Endothelial cell of umbilical vein (primary cell): ENCODE results near the gene SCAMP2. TPM values are rescaled to one million over a fixed set of nuclear protein-coding genes. Genes with fewer than 3 reads are reported as not detected.

Experiments
- BruUV-seq: library from RNA; stranded (reverse); fragments of 400-500 nt; replicated peaks from 2 replicates; lab custom pipeline; 2021; lab: Mats Ljungman, UMichigan
- CTCF ChIA-PET: fragments of 300-600, 350-600 bp; sonication (Branson Sonifier 250); formaldehyde crosslinking; loops from one replicate; lab custom pipeline; 2021; ENCODE audit warnings: antibody characterized with exemption, inconsistent platforms; lab: Charles Lee
- POLR2A ChIA-PET: fragments of 300-600, 350-600 bp; sonication (Branson Sonifier 250); formaldehyde crosslinking; loops from one replicate; lab custom pipeline; 2021; ENCODE audit warnings: antibody characterized with exemption, inconsistent platforms; lab: Charles Lee
- DNase-seq: peaks from one replicate; pipeline ENCODE4 v3.0.0-alpha.2; 2011; ENCODE audit warnings: low read depth, low spot score
- FAIRE-seq: peaks from 2 replicates; lab custom pipeline; 2011; peaks lifted over from hg19 to GRCh38; lab: Jason Lieb, UNC
- H2AFZ ChIP-seq: 2 replicates; pipeline ENCODE4 v1.6.0; 2012; ENCODE audit warnings: low read depth, low read length, control low read depth, inconsistent platforms
- H3K27ac ChIP-seq: 2 replicates; pipeline ENCODE4 v1.5.1; 2011; ENCODE audit warnings: low read depth, mild to moderate bottlenecking, control low read depth, low read length, moderate library complexity; ENCODE audit not compliant: insufficient read depth
- H3K27me3 ChIP-seq, 2 experiments: 2 replicates each; pipeline versions ENCODE4 v1.6.0 to v1.6.1; 2011; ENCODE audit warnings: low read length in 2 of 2, mixed read lengths in 1 of 2; ENCODE audit not compliant: control insufficient read depth in 2 of 2, insufficient read depth in 2 of 2
- H3K36me3 ChIP-seq, 2 experiments: 2 replicates in 1 of 2; 3 replicates in 1 of 2; pipeline ENCODE4 v1.5.1; 2011; ENCODE audit warnings: low read length in 2 of 2, mild to moderate bottlenecking in 1 of 2, moderate library complexity in 1 of 2; ENCODE audit not compliant: control insufficient read depth in 2 of 2, insufficient read depth in 2 of 2; ENCODE audit errors: extremely low read depth in 1 of 2
- H3K4me1 ChIP-seq: 3 replicates; pipeline ENCODE4 v1.5.1; 2011; ENCODE audit warnings: mild to moderate bottlenecking, low read length; ENCODE audit not compliant: control insufficient read depth, insufficient read depth; ENCODE audit errors: extremely low read depth
- H3K4me2 ChIP-seq: 2 replicates; pipeline ENCODE4 v1.6.1; 2011; ENCODE audit warnings: low read length, control low read depth, mixed read lengths; ENCODE audit not compliant: insufficient read depth
- H3K4me3 ChIP-seq, 3 experiments: fragments of 200-600 bp in 1 of 3; sonication (generic), shearing (Covaris generic) in 1 of 3; replicated peaks in 1 of 3; 2 replicates each; pipeline ENCODE4 v1.5.1; 2011 to 2016; ENCODE audit warnings: control low read depth in 3 of 3, low read length in 3 of 3, mild to moderate bottlenecking in 2 of 3, inconsistent platforms in 1 of 3, low read depth in 1 of 3, moderate library complexity in 1 of 3; ENCODE audit not compliant: insufficient read depth in 1 of 3
- H3K79me2 ChIP-seq: 2 replicates; pipeline ENCODE4 v1.6.0; 2012; ENCODE audit warnings: low read length, inconsistent platforms; ENCODE audit not compliant: control insufficient read depth, insufficient read depth
- H3K9ac ChIP-seq: replicated peaks from 2 replicates; pipeline ENCODE3; 2011; ENCODE audit warnings: low read length, control low read depth; ENCODE audit not compliant: insufficient read depth; ENCODE audit errors: extremely low read depth
- H3K9me1 ChIP-seq: replicated peaks from 3 replicates; pipeline ENCODE4 v1.6.0; 2011; ENCODE audit warnings: mild to moderate bottlenecking, low read length; ENCODE audit not compliant: control insufficient read depth, insufficient read depth; ENCODE audit errors: extremely low read depth
- H3K9me3 ChIP-seq: replicated peaks from 2 replicates; pipeline ENCODE4 v1.5.1; 2012; ENCODE audit warnings: low read length, inconsistent platforms; ENCODE audit not compliant: control insufficient read depth, insufficient read depth
- H4K20me1 ChIP-seq: replicated peaks from 2 replicates; pipeline ENCODE3; 2011; ENCODE audit warnings: mild to moderate bottlenecking, low read length; ENCODE audit not compliant: control insufficient read depth, insufficient read depth; ENCODE audit errors: extremely low read depth
- EZH2 ChIP-seq: IDR thresholded peaks from 2 replicates; pipeline ENCODE4 v1.6.1; 2012; ENCODE audit warnings: borderline replicate concordance, low read depth, mild to moderate bottlenecking, moderate library complexity, low read length, inconsistent platforms; ENCODE audit not compliant: severe bottlenecking
- GATA2 ChIP-seq: IDR thresholded peaks from 2 replicates; pipeline ENCODE4 v1.7.0; 2011; ENCODE audit warnings: low read depth, mild to moderate bottlenecking, moderate library complexity, mixed read lengths, low read length; ENCODE audit not compliant: insufficient read length, insufficient read depth
- MAX ChIP-seq: IDR thresholded peaks from 2 replicates; pipeline ENCODE4 v1.6.1; 2011; ENCODE audit not compliant: insufficient read depth, insufficient read length
- MYC ChIP-seq: IDR thresholded peaks from one replicate; pipeline ENCODE4 v1.6.1; 2011; ENCODE audit warnings: mild to moderate bottlenecking, low read depth, low read length
- POLR2A ChIP-seq: IDR thresholded peaks from 2 replicates; pipeline ENCODE4 v1.6.1; 2012; ENCODE audit warnings: low read depth, mild to moderate bottlenecking, control low read depth, low read length
- POLR2AphosphoS5 ChIP-seq: IDR thresholded peaks from 2 replicates; pipeline ENCODE4 v1.6.1; 2012; ENCODE audit warnings: low read depth, mild to moderate bottlenecking, control low read depth, low read length, moderate library complexity; ENCODE audit not compliant: insufficient read depth
- dilution Hi-C: fragments of 300-500 bp; cut with MboI; formaldehyde crosslinking; loops from one replicate; pipeline ENCODE4 v1.15.0; 2019; ENCODE audit warnings: low sequenced_read_pairs; ENCODE audit not compliant: extremely low pct_ligation_motif_present
- intact Hi-C: fragments of 100-400 bp; cut with micrococcal nuclease; formaldehyde crosslinking; loops from one replicate; pipeline ENCODE4 v1.10.0; 2022
- polyA plus RNA-seq, 4 experiments: library from polyadenylated mRNA; depleted of rRNA in 3 of 4; stranded (reverse) in 3 of 4; unstranded in 1 of 4; fragments of >200 nt; gene quantifications; 2 replicates each; pipeline versions ENCODE4 v1.2.1 to v1.2.3, GENCODE V29; 2011 to 2012; ENCODE audit warnings: missing spikeins in 1 of 4
- total RNA-seq: library from RNA; stranded (reverse); gene quantifications from 2 replicates; pipeline ENCODE4 v1.2.3, GENCODE V29; 2021

The SCAMP2 gene
- total and polyA plus RNA-seq, 2 donors (not counting 3 experiments of a cell fraction or from before 2014, with no cell fraction given) = 67.3 to 256 TPM

DNA sequence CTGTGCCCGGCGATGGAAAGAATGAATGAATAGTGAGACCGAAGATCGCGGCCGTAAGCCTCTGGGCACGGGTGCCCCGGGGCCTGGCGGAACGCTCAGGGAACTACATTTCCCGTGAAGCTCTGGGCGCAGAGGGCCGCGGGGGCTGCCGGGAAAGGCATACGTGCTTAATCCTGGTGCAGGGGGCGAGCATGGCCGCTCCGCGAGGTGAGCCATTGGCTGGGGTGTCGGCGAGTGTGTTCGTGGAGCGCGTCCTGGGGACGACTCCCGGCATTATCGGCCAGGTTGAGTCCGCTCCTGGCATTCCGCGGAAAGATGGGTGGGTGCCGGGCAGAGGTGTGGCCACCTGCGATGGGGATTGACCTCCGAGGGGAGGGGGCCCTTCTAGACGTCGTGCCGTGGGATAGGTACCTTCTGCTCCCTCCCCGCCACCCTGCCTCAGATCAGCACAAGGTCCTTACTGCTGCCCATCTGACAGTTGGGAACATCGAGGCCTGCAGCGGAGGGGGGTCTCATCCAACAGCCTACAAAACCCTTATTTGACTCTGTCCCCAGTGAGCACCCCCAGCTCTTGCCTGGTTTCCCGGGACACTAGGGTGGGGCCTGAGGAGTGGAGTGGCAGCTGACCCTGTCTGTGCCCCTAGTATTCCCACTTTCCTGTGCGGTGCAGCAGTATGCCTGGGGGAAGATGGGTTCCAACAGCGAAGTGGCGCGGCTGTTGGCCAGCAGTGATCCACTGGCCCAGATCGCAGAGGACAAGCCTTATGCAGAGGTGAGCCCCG is 16.9 kb upstream of the SCAMP2 start, which contains the start of gene MPI:
MPI (plus strand) TSS at position 160 of the 782 bp plus-strand sequence; CDS start at position 192, 32 bp downstream.
- ChIA-PET POLR2A (interaction anchor here (1.4 kb wide), 1 partner anchor 16 kb away, joined by 3 read pairs; the partner anchor contains the start of gene FAM219B), CTCF (interaction anchor here (1.0 to 3.1 kb wide), 3 partner anchors 11 to 45 kb away, joined by 3 to 28 read pairs (median 4); partner anchors contain the start of gene FAM219B)
- Histone ChIP-seq H3K4me3 (peak within 1 kb of the TSS; percentile 30 to 83 (median 74)), H3K4me2 (peak within 1 kb of the TSS; percentile 88), H3K9me1 (no peaks in the 10 kb centered on the region), H3K79me2 (peaks cover 6% of the 10 kb centered on the region), H3K4me1 (peaks cover 12% of the 10 kb centered on the region), H3K9ac (peak within 1 kb of the TSS; percentile 76), H2AFZ (peak within 1 kb of the TSS; percentile 84), H3K27ac (peak within 1 kb of the TSS; percentile 26), H4K20me1 (no peaks in the 10 kb centered on the region), H3K27me3 (no peaks in the 10 kb centered on the region), H3K36me3 (peaks cover 0 to 6% of the 10 kb centered on the region in 2 experiments), H3K9me3 (no peaks in the 10 kb centered on the region)
- TSS peak; percentile 62 for BruUV-seq
- FAIRE-seq (peak; percentile 95), DNase-seq (peak; percentile 86)
- dilution Hi-C loops = no loop called here
- TF ChIP-seq POLR2A = peak; percentile 96
- TF ChIP-seq GATA2 = no peak
- TF ChIP-seq POLR2AphosphoS5 = peak; percentile 76
- peak; percentile 13 for TF ChIP-seq MAX
- no peak for TF ChIP-seq EZH2
- TF ChIP-seq MYC = peak; percentile 54
- intact Hi-C loops = loop anchor here (1.0 kb wide), 1 partner anchor 16 kb away; the partner anchor contains the start of gene FAM219B
